ENCODE results near the gene AKAP13.

The AKAP13 gene

GRCh38 chr15:85770096-85771041, 390.0 kb downstream of the AKAP13 start:
- peak; percentile 34 for DNase-seq (ENCODE audit: low read depth)

DNA sequence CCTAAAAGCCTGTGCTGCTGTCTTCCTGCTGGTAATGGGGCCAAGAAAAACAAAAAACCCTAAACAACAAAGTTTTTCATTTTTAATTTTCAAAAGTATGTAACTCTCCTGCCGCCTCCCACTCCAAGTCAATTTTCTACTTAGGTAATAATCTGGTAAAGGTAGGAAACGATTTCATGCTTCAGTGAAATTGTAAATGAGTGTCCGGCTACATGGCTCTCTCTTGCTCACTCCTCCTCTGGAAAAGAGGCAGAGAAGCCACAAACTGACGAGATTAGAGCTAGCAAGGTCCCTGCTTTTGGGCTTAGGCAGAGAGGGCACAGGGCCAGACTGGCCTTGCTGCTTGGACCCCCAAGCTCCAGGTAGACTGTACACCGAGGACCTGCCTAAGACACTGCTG, 390.9 kb downstream of the AKAP13 start:
- no peak for DNase-seq (ENCODE audit: low read depth)

- DNase-seq (ENCODE audit: low read depth) = peak; percentile 43
Observed at GRCh38 chr15:85771781-85772445, 391.5 kb downstream of the AKAP13 start.

DNA sequence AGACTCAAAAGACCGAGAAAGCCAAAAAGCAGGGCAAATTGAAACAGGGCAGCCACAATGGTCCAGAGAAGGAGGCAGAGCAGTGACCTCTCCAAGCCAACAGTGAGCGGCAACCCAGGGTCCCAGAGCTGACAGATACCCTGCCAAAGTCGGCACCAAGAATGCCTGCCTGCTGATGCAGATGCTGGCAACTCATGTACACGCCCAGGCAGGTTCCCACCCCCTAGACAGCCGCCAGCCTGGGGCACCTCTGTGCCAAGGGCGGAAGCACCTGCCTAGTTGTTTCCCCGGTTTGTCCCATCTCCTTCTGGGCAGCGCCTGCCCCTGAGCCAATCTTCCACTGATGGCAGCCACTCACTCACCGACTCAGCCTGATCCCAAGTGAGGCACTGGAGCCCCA, 392.3 kb downstream of the AKAP13 start:
- DNase-seq (ENCODE audit: low read depth) = no peak

DNA sequence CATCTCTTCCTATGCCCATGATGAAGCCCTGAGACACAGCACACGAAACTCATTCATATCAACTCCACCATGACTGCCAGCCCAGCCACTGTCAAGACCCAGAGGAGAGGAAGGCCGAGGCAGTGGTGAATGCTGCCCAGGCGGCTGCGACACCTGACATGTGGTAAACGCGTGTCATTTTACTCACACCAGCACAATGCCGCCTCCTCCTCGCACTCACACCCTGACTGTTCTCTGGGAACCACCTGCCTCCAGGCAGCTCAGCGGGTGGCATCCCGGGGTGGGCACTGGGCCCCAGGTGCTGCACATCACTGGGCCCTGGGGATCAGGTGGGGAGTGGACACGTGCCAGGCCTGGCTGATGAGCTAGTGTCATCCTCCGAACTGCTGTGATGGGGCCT, 392.8 kb downstream of the AKAP13 start:
- DNase-seq (ENCODE audit: low read depth) = no peak

DNA sequence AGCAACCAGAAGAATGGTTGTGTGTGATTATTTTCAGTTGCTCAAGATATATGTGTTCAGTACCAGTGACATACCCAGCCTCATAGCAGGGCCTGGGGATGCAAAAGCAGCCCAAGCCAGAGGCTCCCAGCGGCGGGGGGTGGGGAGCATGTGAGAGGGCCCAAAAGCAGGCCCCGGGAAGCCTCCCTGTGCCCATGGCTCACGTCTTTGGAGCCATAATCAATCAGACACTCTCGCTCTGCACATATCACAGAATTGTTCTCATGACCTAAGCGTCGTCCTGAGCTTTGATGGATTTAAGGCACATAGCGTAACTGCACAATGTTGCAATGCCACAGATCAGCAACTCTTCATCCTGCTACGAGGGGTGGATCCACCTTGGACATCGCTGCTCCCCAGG, 393.6 kb downstream of the AKAP13 start:
- DNase-seq (ENCODE audit: low read depth) = no peak

- no peak for DNase-seq (ENCODE audit: low read depth)
Observed at GRCh38 chr15:85777250-85778106, 397.1 kb downstream of the AKAP13 start.

GRCh38 chr15:85778107-85778776, 397.8 kb downstream of the AKAP13 start:
- no peak for DNase-seq (ENCODE audit: low read depth)

- DNase-seq (ENCODE audit: low read depth) = no peak
Observed at GRCh38 chr15:85779249-85779648, 398.8 kb downstream of the AKAP13 start.

DNA sequence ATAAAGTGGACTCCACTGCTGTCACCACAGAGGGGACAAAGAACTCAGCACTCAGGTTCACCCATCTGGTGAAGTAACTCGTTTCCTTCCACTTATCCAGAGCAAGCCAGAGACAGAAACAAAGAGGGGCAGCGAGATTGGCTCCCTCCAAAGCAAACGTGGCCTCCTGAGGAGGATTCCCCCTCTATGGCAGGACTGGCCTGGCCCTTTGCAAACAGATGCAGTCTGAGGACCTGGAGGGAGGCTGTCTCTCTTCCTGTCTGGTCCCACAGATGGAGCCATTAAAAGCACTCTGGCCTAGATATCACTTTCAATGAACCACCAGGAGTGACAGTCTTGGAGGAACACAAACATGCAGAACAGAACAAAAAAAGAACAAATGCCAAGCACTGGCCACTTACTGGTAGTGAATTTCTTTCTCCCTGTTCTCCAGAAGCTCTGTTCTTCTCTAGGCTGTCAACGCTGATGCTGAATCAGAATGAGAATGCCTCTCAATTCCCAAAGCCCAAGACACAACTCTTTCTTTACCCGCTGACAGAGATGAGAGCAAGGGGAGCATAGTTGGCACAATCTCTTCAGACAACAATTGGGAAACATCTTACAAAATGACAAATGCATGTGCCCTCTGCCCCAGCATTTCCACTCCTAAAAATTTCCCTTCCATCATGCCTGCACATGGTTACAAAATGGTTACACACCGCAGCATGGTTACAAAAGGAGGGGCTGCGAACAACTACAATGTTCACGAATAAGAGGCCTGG, 400.0 kb downstream of the AKAP13 start:
- DNase-seq (ENCODE audit: low read depth) = no peak

GRCh38 chr15:85781099-85781498, 400.7 kb downstream of the AKAP13 start:
- DNase-seq (ENCODE audit: low read depth) = no peak

DNA sequence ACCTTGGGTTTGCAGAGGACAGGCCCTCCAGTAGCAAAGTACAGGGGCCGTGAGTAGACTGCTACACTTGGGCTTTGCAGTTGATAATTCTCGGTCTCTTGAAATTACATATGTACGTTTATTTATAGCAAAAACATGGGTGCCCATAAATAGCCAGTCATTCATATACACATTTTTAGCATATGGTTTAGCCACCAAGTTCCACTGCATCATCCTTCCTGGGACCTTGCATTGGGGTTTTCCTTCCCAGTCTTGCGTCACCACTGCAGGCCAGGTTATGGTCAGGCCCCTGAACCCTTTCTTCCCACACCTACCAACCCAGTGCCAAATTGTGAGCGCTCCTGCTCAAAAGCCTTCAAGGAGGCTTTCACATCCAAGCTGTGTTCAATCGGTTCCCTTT, 401.7 kb downstream of the AKAP13 start:
- DNase-seq (ENCODE audit: low read depth) = peak; percentile 15

DNA sequence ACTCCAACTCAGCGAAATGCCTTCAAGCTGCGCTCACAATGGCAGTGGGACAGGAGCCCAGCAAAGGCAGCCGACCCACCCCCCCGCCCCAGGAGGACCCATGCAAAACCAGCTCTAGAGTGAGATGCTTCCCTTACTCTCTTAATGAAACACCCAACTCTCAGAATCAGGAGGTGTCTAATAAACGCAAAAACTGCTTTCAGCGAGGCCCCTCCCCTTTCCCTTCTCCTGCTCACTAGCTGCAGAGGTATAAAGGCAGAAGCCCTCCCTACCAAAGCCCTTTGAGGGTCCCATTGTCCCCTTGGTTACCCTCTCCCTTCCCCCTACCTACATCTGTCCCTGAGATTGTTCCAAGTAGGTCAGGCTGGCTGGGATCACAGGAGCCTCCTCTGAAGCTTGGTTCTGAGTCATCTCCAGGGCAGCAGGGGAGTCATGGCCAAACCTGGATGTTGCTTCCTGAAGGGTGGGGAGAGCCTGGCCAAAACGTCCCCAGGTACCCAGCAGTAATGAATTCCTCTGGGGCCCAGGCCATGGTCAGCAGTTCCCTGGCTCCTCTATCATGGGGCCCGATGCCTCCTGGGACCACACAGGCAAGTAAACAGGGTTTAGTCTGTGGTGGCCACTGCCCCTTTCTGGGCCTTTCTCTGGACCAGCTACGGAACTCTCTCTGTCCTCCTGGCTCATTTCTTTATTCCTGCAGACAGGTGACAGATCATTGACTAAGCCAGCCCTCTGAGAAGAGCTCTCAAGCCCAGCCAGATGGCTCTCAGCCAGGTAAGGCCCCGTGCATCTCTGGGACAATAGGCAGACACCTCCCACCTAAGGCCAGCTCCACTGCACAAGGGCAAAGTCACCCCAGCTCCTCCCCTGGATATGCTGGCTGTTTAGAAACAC, 405.7 kb downstream of the AKAP13 start:
- DNase-seq (ENCODE audit: low read depth) = peak; percentile 67

DNA sequence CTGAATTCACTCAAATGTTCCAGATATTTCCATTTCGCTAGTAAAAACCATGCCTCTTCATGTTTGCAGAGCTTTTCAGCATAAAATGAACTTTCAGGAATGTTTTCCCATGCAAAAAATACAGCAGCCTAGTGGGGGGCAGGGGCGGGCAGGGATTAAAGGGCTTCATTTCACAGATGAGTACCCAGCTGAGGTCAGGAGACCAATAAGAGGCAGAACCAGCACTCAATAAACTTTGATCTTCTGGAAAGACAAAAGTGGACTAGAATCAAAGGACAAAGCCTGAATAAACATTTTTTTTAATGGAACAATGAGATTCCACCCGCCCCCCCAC, 406.3 kb downstream of the AKAP13 start:
- no peak for DNase-seq (ENCODE audit: low read depth)

GRCh38 chr15:85788771-85789495, 408.5 kb downstream of the AKAP13 start:
- DNase-seq (ENCODE audit: low read depth) = no peak

- no peak for DNase-seq (ENCODE audit: low read depth)
Observed at GRCh38 chr15:85789496-85789875, 409.1 kb downstream of the AKAP13 start.

GRCh38 chr15:85792102-85792731, 411.8 kb downstream of the AKAP13 start:
- DNase-seq (ENCODE audit: low read depth) = no peak

DNA sequence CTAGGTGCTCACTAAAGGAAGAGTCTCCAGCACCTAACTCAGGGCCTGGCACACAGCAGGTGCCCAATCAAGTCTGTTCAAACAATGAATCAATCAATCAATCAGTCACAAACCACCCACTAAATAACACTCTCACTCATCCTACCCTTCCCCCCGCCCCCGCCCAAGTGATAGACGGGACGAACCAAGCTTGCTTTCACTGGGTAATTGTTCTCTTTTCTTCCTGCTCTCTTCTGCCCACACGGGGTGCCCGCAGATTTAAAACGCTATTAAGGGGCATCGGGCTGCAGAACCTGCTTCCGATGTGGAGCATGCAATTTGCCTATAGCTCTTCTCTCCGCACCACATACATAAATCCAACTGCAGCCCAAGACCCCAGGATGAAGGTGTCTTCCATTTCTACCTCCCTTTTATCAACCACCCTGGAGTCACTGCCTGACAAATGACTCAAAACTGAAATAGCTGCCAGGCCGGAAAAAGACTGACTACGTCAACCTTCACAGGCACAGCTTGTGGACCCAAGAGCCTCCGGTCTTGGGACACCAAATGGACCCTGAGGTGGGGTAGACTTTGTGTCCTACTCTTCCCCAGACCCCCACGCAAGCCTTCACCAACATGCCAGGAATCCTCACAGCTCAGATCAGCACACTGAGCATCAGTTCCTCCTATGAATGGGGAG, 412.6 kb downstream of the AKAP13 start:
- DNase-seq (ENCODE audit: low read depth) = no peak

Measured in iris pigment epithelial cell (primary cell).